ENCODE data around the gene RGS3. TPM values are rescaled to one million over a fixed set of nuclear protein-coding genes. Genes with fewer than 3 reads are reported as not detected.

Gene RGS3
- total RNA-seq, 1 experiment from 2014 or later: 71.1 TPM

DNA sequence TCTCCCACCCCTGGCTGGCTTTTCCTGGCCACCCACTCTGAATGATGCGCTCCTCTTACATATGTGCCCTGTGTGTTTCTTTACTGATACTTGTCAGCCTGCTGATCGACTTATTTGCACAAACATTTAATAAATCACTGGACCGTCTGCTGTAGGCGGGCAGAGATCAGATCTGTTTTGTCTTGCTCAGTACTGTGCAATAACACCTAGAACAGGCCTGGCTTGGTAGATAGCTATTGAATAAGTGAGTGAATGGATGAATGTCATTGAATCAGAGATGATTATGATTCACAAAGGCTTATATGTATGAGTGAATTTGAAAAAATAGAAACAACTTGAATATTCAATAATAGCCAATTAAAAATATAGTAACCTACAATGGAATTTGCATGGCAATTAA lies 165.1 kb downstream of the RGS3 start:
- no peak for DNase-seq
- Histone ChIP-seq H3K4me1 (peaks cover under 1% of the 10 kb centered on the region; the same call in 1 of the 2 replicates), H3K36me3 (ENCODE audit: control insufficient read depth, insufficient read depth, low read length) (no peaks in the 10 kb centered on the region), H3K9me3 (no peaks in the 10 kb centered on the region), H3K27me3 (replicated peaks; ENCODE audit: control insufficient read depth, insufficient read depth, low read length) (no peaks in the 10 kb centered on the region), H3K4me3 (ENCODE audit: low read depth, low read length) (no peak overlapping the region)
- no peaks in the 10 kb centered on the region for H3K36me3 Mint-ChIP-seq (ENCODE audit: insufficient read depth, unreplicated experiment)
- intact Hi-C loops (cut with micrococcal nuclease; ENCODE audit: unreplicated experiment): no loop called here
- BruUV-seq (replicated peaks): no TSS peak
- no peak overlapping the region for H3K27ac Mint-ChIP-seq (ENCODE audit: unreplicated experiment)
- peaks cover 15% of the 10 kb centered on the region for H3K4me1 Mint-ChIP-seq (ENCODE audit: low read depth, unreplicated experiment)
- H3K4me3 Mint-ChIP-seq (ENCODE audit: unreplicated experiment): no peak overlapping the region
- H3K27me3 Mint-ChIP-seq (ENCODE audit: insufficient read depth, unreplicated experiment): no peaks in the 10 kb centered on the region
- no peaks in the 10 kb centered on the region for H3K9me3 Mint-ChIP-seq (ENCODE audit: unreplicated experiment)
- POLR2A ChIA-PET: no interaction called here
- CTCF ChIA-PET: interaction anchor here (0.6 kb wide), 1 partner anchor 231 kb away, joined by 3 read pairs; no protein-coding TSS in a partner anchor
- TF ChIP-seq, protein P1, sequence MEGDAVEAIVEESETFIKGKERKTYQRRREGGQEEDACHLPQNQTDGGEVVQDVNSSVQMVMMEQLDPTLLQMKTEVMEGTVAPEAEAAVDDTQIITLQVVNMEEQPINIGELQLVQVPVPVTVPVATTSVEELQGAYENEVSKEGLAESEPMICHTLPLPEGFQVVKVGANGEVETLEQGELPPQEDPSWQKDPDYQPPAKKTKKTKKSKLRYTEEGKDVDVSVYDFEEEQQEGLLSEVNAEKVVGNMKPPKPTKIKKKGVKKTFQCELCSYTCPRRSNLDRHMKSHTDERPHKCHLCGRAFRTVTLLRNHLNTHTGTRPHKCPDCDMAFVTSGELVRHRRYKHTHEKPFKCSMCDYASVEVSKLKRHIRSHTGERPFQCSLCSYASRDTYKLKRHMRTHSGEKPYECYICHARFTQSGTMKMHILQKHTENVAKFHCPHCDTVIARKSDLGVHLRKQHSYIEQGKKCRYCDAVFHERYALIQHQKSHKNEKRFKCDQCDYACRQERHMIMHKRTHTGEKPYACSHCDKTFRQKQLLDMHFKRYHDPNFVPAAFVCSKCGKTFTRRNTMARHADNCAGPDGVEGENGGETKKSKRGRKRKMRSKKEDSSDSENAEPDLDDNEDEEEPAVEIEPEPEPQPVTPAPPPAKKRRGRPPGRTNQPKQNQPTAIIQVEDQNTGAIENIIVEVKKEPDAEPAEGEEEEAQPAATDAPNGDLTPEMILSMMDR (IDR thresholded peaks at IDR 0.05; ENCODE audit: insufficient read depth in 1 of 2, low read depth in 1 of 2, low read length in 1 of 2, severe bottlenecking in 1 of 2, unreplicated experiment in 1 of 2): no peak

- Mint-ChIP-seq H3K4me3 (ENCODE audit: unreplicated experiment) (no peak overlapping the region), H3K36me3 (ENCODE audit: insufficient read depth, unreplicated experiment) (no peaks in the 10 kb centered on the region), H3K27me3 (ENCODE audit: insufficient read depth, unreplicated experiment) (no peaks in the 10 kb centered on the region), H3K9me3 (ENCODE audit: unreplicated experiment) (no peaks in the 10 kb centered on the region), H3K27ac (ENCODE audit: unreplicated experiment) (no peak overlapping the region), H3K4me1 (ENCODE audit: low read depth, unreplicated experiment) (peaks cover 13% of the 10 kb centered on the region)
- TF ChIP-seq, protein P1 (IDR thresholded peaks at IDR 0.05; ENCODE audit: insufficient read depth in 1 of 2, low read depth in 1 of 2, low read length in 1 of 2, severe bottlenecking in 1 of 2, unreplicated experiment in 1 of 2): no peak
- ChIA-PET CTCF (no interaction called here), POLR2A (no interaction called here)
- intact Hi-C loops (cut with micrococcal nuclease; ENCODE audit: unreplicated experiment): no loop called here
- peaks cover 11% of the 10 kb centered on the region for H3K4me1 ChIP-seq
- H3K9me3 ChIP-seq: no peaks in the 10 kb centered on the region
- BruUV-seq (replicated peaks): no TSS peak
- DNase-seq: no peak
- no peak overlapping the region for H3K4me3 ChIP-seq (ENCODE audit: low read depth, low read length)
- no peaks in the 10 kb centered on the region for H3K27me3 ChIP-seq (replicated peaks; ENCODE audit: control insufficient read depth, insufficient read depth, low read length)
- no peaks in the 10 kb centered on the region for H3K36me3 ChIP-seq (ENCODE audit: control insufficient read depth, insufficient read depth, low read length)
Measured at GRCh38 chr9:113630386-113631136, 167.0 kb downstream of the RGS3 start.

DNA sequence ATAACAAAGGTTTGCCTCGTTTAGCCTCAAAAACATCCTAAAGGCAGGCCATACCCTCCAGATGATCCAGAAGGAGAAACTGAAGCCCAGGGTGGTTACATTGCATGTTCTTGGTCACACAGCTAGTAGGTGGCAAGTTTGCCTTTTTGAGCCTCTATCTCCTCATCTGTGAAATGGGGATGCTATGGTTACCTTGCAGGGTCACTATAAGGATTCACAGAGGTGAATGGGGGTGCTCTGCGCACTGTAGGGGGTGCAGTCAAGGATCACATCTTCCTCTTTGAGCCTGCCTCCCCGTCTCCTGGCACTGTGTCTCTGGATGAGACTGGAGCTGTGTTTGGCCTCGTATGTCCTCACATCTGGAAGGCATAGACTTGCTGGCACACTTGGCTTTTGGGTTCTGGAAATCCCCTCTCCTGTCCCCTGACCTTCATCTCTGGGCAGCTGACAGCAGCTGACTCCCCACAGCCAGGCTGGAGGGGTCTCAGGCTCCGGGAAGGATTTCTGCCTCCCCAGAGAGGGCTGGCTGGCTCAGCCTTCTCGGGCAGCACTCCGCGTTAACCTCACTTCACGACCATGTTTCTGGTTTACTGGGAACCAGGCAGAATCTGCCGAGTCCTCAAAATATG lies 167.7 kb downstream of the RGS3 start:
- Histone ChIP-seq H3K9me3 (no peaks in the 10 kb centered on the region), H3K36me3 (ENCODE audit: control insufficient read depth, insufficient read depth, low read length) (no peaks in the 10 kb centered on the region), H3K4me1 (peaks cover 11% of the 10 kb centered on the region), H3K27me3 (replicated peaks; ENCODE audit: control insufficient read depth, insufficient read depth, low read length) (no peaks in the 10 kb centered on the region), H3K4me3 (ENCODE audit: low read depth, low read length) (no peak overlapping the region)
- TF ChIP-seq, protein P1 (IDR thresholded peaks at IDR 0.05; ENCODE audit: insufficient read depth in 1 of 2, low read depth in 1 of 2, low read length in 1 of 2, severe bottlenecking in 1 of 2, unreplicated experiment in 1 of 2): no peak
- no peaks in the 10 kb centered on the region for H3K36me3 Mint-ChIP-seq (ENCODE audit: insufficient read depth, unreplicated experiment)
- DNase-seq: no peak
- H3K27ac Mint-ChIP-seq (ENCODE audit: unreplicated experiment): no peak overlapping the region
- no peak overlapping the region for H3K4me3 Mint-ChIP-seq (ENCODE audit: unreplicated experiment)
- ChIA-PET CTCF (interaction anchor here (0.5 kb wide), 1 partner anchor 719 kb away, joined by 3 read pairs; no protein-coding TSS in a partner anchor), POLR2A (no interaction called here)
- no peaks in the 10 kb centered on the region for H3K9me3 Mint-ChIP-seq (ENCODE audit: unreplicated experiment)
- no TSS peak for BruUV-seq (replicated peaks)
- H3K27me3 Mint-ChIP-seq (ENCODE audit: insufficient read depth, unreplicated experiment): no peaks in the 10 kb centered on the region
- peaks cover 13% of the 10 kb centered on the region for H3K4me1 Mint-ChIP-seq (ENCODE audit: low read depth, unreplicated experiment)
- intact Hi-C loops (cut with micrococcal nuclease; ENCODE audit: unreplicated experiment): no loop called here
